ENCODE results near the gene SPAG16.
"Not testable (repeated sequence)": the region's sequence is repeated elsewhere in the genome, so short reads cannot be mapped to it uniquely, and the experiment has no call there.

Gene SPAG16

GRCh38 chr2:213980883-213981282 lies 696.6 kb downstream of the SPAG16 start:
- H3K4me3 ChIP-seq (ENCODE audit: low read depth, low read length), result no peak overlapping the region
- no peak for DNase-seq (ENCODE audit: low read depth)
- no peak for TF ChIP-seq MYC (IDR thresholded peaks at IDR 0.05; ENCODE audit: low read depth, low read length)
- TF ChIP-seq CTCF (IDR thresholded peaks at IDR 0.05; ENCODE audit: low read depth, low read length), result no peak
- no peak for TF ChIP-seq MAX (IDR thresholded peaks at IDR 0.05; ENCODE audit: low read depth, low read length)
- no peak for TF ChIP-seq POLR2A (IDR thresholded peaks at IDR 0.05; ENCODE audit: extremely low read depth, insufficient read length)

DNA sequence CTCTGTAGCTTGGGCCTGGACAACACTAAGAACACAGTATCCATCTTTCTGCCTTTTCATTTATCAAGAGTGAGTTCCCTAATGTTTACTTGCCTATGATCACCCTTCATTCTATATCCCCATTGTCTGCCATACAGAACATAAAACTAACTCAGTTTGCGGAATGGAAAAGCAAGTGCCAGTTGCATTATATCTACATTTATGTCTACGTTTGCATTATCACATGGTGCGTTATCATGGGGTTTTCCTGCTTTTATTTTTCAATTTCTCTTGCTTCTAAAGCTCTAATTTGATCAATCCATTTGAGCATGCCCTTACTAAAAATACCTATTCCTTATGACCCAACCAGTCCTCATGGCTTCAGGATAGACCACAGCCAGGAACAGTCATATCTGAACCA lies 704.9 kb downstream of the SPAG16 start:
- DNase-seq (ENCODE audit: low read depth), result no peak
- no peak for TF ChIP-seq MYC (IDR thresholded peaks at IDR 0.05; ENCODE audit: low read depth, low read length)
- TF ChIP-seq MAX (IDR thresholded peaks at IDR 0.05; ENCODE audit: low read depth, low read length), result no peak
- TF ChIP-seq POLR2A (IDR thresholded peaks at IDR 0.05; ENCODE audit: extremely low read depth, insufficient read length), result no peak
- TF ChIP-seq CTCF (IDR thresholded peaks at IDR 0.05; ENCODE audit: low read depth, low read length), result no peak
- no peak overlapping the region for H3K4me3 ChIP-seq (ENCODE audit: low read depth, low read length)

GRCh38 chr2:213991453-213992108 lies 707.3 kb downstream of the SPAG16 start:
- no peak for TF ChIP-seq MYC (IDR thresholded peaks at IDR 0.05; ENCODE audit: low read depth, low read length)
- TF ChIP-seq CTCF (IDR thresholded peaks at IDR 0.05; ENCODE audit: low read depth, low read length), result no peak
- no peak for TF ChIP-seq MAX (IDR thresholded peaks at IDR 0.05; ENCODE audit: low read depth, low read length)
- no peak for TF ChIP-seq POLR2A (IDR thresholded peaks at IDR 0.05; ENCODE audit: extremely low read depth, insufficient read length)
- H3K4me3 ChIP-seq (ENCODE audit: low read depth, low read length), result no peak overlapping the region
- no peak for DNase-seq (ENCODE audit: low read depth)

DNA sequence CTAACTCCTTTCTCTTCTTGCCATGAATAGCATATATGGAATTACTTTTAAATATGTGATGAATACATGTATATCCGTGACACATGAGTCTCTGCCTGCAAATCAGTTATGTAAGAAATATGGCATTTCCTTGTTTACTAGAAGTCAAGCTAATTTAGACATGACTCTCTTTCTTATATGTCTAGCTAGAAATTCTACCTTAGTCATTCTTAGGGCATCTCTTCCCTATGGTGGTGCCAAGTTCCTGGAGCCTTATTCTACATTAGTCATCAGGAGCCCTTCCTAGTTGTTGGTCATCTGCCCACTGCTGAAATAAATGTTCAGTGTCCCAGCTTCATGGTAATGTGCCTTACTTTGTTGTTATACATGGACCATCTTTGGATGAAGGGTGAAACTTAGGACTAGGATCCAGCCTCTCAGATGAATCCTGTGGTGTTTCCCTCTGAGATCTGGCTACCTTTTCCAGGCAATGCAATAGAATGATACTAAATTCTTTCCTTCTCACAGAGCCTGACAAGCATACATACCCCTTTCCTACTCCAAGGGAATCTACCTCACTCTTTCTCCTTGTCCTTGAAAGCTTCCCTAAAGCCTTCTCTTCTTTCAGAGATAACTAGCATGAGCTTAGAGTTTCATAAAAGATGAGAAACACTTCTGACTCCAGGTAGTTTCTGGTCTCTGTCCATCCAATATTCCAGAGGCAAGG lies 711.3 kb downstream of the SPAG16 start:
- DNase-seq (ENCODE audit: low read depth), result no peak
- TF ChIP-seq CTCF (IDR thresholded peaks at IDR 0.05; ENCODE audit: low read depth, low read length) (no peak), MYC (IDR thresholded peaks at IDR 0.05; ENCODE audit: low read depth, low read length) (no peak), MAX (IDR thresholded peaks at IDR 0.05; ENCODE audit: low read depth, low read length) (no peak), POLR2A (IDR thresholded peaks at IDR 0.05; ENCODE audit: extremely low read depth, insufficient read length) (no peak)
- H3K4me3 ChIP-seq (ENCODE audit: low read depth, low read length), result no peak overlapping the region

DNA sequence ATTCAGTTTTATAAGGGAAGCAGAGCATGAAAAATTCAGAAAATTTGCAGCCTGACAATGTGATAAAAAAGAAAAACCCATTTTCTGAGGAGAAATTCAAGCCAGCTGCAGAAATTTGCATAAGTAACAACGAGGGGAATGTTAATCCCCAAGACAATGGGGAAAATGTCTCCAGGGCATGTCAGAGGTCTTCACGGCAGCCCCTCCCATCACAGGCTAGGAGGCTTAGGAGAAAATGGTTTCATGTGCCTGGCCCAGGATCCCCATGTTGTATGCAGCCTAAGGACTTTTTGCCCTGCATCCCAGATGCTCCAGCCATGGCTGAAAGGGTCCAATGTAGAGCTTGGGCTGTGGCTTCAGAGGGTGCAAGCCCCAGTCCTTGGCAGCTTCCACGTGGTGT lies 714.7 kb downstream of the SPAG16 start:
- H3K4me3 ChIP-seq (ENCODE audit: low read depth, low read length); DNase-seq (ENCODE audit: low read depth): not testable (repeated sequence)

GRCh38 chr2:214004463-214004862 lies 720.2 kb downstream of the SPAG16 start:
- H3K4me3 ChIP-seq (ENCODE audit: low read depth, low read length), result no peak overlapping the region
- TF ChIP-seq POLR2A (IDR thresholded peaks at IDR 0.05; ENCODE audit: extremely low read depth, insufficient read length) (no peak), CTCF (IDR thresholded peaks at IDR 0.05; ENCODE audit: low read depth, low read length) (no peak), MAX (IDR thresholded peaks at IDR 0.05; ENCODE audit: low read depth, low read length) (no peak), MYC (IDR thresholded peaks at IDR 0.05; ENCODE audit: low read depth, low read length) (no peak)
- DNase-seq (ENCODE audit: low read depth), result no peak

Data from NB4 (cell line).